Neural progenitor cell (in vitro differentiated cells): Measurements from ENCODE around the gene TMCC1. TPM values are rescaled to one million over a fixed set of nuclear protein-coding genes. Genes with fewer than 3 reads are reported as not detected.
A peak's percentile ranks its signal among the peaks of the same experiment; 100 is the strongest.

Source experiments
- DNase-seq: peaks from one replicate; pipeline ENCODE4 v3.0.0-alpha.2; 2016; ENCODE audit warnings: low spot score
- H2AFZ ChIP-seq: fragments of 200-600 bp; sonication (generic); replicated peaks from 2 replicates; pipeline ENCODE4 v1.6.1; 2016; ENCODE audit warnings: antibody characterized with exemption
- H3F3A ChIP-seq: fragments of 200-600 bp; sonication (generic); 2 replicates; pipeline ENCODE4 v1.6.1; 2016; ENCODE audit warnings: antibody characterized with exemption, low read depth
- H3K27ac ChIP-seq: fragments of 200-600 bp; sonication (generic); 2 replicates; pipeline ENCODE4 v1.5.1; 2016; ENCODE audit warnings: mild to moderate bottlenecking
- H3K27me3 ChIP-seq: fragments of 200-600 bp; sonication (generic); 2 replicates; pipeline ENCODE4 v1.6.1; 2016; ENCODE audit warnings: mild to moderate bottlenecking, moderate library complexity
- H3K36me3 ChIP-seq: fragments of 200-600 bp; sonication (generic); 2 replicates; pipeline ENCODE4 v1.5.1; 2016
- H3K4me1 ChIP-seq: fragments of 200-600 bp; sonication (generic); 2 replicates; pipeline ENCODE4 v1.6.1; 2016; ENCODE audit warnings: mixed run types
- H3K4me2 ChIP-seq: fragments of 200-600 bp; sonication (generic); 2 replicates; pipeline ENCODE4 v1.6.1; 2016
- H3K4me3 ChIP-seq: fragments of 200-600 bp; sonication (generic); 2 replicates; pipeline ENCODE4 v1.5.1; 2016
- H3K79me2 ChIP-seq: fragments of 200-600 bp; sonication (generic); 2 replicates; pipeline ENCODE4 v1.6.1; 2016; ENCODE audit warnings: low read depth
- H3K9ac ChIP-seq: fragments of 200-600 bp; sonication (generic); 2 replicates; pipeline ENCODE4 v1.6.1; 2016
- H3K9me3 ChIP-seq: fragments of 200-600 bp; sonication (generic); 2 replicates; pipeline ENCODE4 v1.5.1; 2016; ENCODE audit warnings: low read depth
- H4K20me1 ChIP-seq: fragments of 200-600 bp; sonication (generic); 2 replicates; pipeline ENCODE4 v1.6.1; 2016; ENCODE audit warnings: low read depth
- H3K27ac Mint-ChIP-seq: 3 replicates; pipeline ENCODE4 v1.8.0; 2021; ENCODE audit warnings: mixed read lengths
- H3K27me3 Mint-ChIP-seq: 2 replicates; pipeline ENCODE4 v1.8.0; 2022; ENCODE audit warnings: low read depth, mild to moderate bottlenecking, inconsistent platforms, moderate library complexity, mixed read lengths; ENCODE audit not compliant: insufficient read depth
- H3K36me3 Mint-ChIP-seq: 3 replicates; pipeline ENCODE4 v1.8.0; 2021; ENCODE audit warnings: mixed read lengths
- H3K4me1 Mint-ChIP-seq: 3 replicates; pipeline ENCODE4 v1.8.0; 2021; ENCODE audit warnings: mixed read lengths
- H3K4me3 Mint-ChIP-seq: 3 replicates; pipeline ENCODE4 v1.8.0; 2021; ENCODE audit warnings: mild to moderate bottlenecking, moderate library complexity, mixed read lengths
- H3K9me3 Mint-ChIP-seq: 3 replicates; pipeline ENCODE4 v1.8.0; 2020; ENCODE audit warnings: mixed read lengths
- CTCF ChIP-seq: fragments of 200-600 bp; sonication (generic); IDR thresholded peaks from 2 replicates; pipeline ENCODE4 v1.5.1; 2017; ENCODE audit warnings: antibody characterized with exemption, mild to moderate bottlenecking
- EZH2 ChIP-seq: fragments of 200-600 bp; sonication (generic); IDR thresholded peaks from 2 replicates; pipeline ENCODE4 v1.6.1; 2017; ENCODE audit warnings: antibody characterized with exemption, mild to moderate bottlenecking, moderate library complexity
- EZH2phosphoT487 ChIP-seq: fragments of 200-600 bp; sonication (generic); IDR thresholded peaks from 2 replicates; pipeline ENCODE4 v1.6.1; 2017; ENCODE audit warnings: antibody characterized with exemption
- total RNA-seq: library from RNA; depleted of rRNA; stranded (reverse); fragments of >200 nt; gene quantifications from 2 replicates; pipeline ENCODE4 v1.2.3, GENCODE V29; 2015; ENCODE audit warnings: low replicate concordance

The TMCC1 gene
- total RNA-seq, 1 donor from 2014 or later: 29.8 TPM

- no peak for DNase-seq
- Histone ChIP-seq H3K4me1 (no peaks in the 10 kb centered on the region), H2AFZ (no peak overlapping the region), H4K20me1 (no peaks in the 10 kb centered on the region), H3K27me3 (no peaks in the 10 kb centered on the region), H3K4me2 (no peak overlapping the region), H3K9ac (no peak overlapping the region), H3K36me3 (no peaks in the 10 kb centered on the region), H3K9me3 (no peaks in the 10 kb centered on the region), H3K4me3 (no peak overlapping the region), H3K79me2 (no peaks in the 10 kb centered on the region), H3F3A (peaks cover 14% of the 10 kb centered on the region), H3K27ac (no peak overlapping the region)
- H3K36me3 Mint-ChIP-seq: peaks cover 4% of the 10 kb centered on the region
- H3K4me1 Mint-ChIP-seq: peaks cover 15% of the 10 kb centered on the region
- peaks cover 11% of the 10 kb centered on the region for H3K9me3 Mint-ChIP-seq
- no peak for TF ChIP-seq CTCF
- no peak overlapping the region for H3K4me3 Mint-ChIP-seq
- H3K27ac Mint-ChIP-seq: no peak overlapping the region
- peaks cover 6% of the 10 kb centered on the region for H3K27me3 Mint-ChIP-seq
These were observed 261.5 kb downstream of the TMCC1 start for GRCh38 chr3:129632056-129632455.

GRCh38 chr3:129629011-129629410 is 264.5 kb downstream of the TMCC1 start:
- TF ChIP-seq EZH2: no peak
- no peak for TF ChIP-seq CTCF
- TF ChIP-seq EZH2phosphoT487: no peak
- Histone ChIP-seq H3K36me3 (no peaks in the 10 kb centered on the region), H3K9me3 (no peaks in the 10 kb centered on the region), H3K9ac (no peak overlapping the region), H2AFZ (no peak overlapping the region), H3F3A (peaks cover 20% of the 10 kb centered on the region), H3K27me3 (no peaks in the 10 kb centered on the region), H3K4me3 (no peak overlapping the region), H3K27ac (no peak overlapping the region), H3K4me1 (peaks cover 7% of the 10 kb centered on the region), H3K79me2 (no peaks in the 10 kb centered on the region), H3K4me2 (no peak overlapping the region), H4K20me1 (no peaks in the 10 kb centered on the region)
- H3K36me3 Mint-ChIP-seq: peaks cover 3% of the 10 kb centered on the region
- DNase-seq: no peak
- peaks cover 9% of the 10 kb centered on the region for H3K27me3 Mint-ChIP-seq
- no peak overlapping the region for H3K4me3 Mint-ChIP-seq
- H3K9me3 Mint-ChIP-seq: no peaks in the 10 kb centered on the region
- H3K4me1 Mint-ChIP-seq: peaks cover 31% of the 10 kb centered on the region
- H3K27ac Mint-ChIP-seq: no peak overlapping the region

GRCh38 chr3:129628169-129628522 is 265.4 kb downstream of the TMCC1 start:
- Mint-ChIP-seq H3K4me1 (peaks cover 33% of the 10 kb centered on the region), H3K9me3 (no peaks in the 10 kb centered on the region), H3K27me3 (peaks cover 10% of the 10 kb centered on the region), H3K36me3 (peaks cover 3% of the 10 kb centered on the region), H3K4me3 (peak overlapping the region; percentile 85), H3K27ac (peak overlapping the region; percentile 42)
- peaks cover 7% of the 10 kb centered on the region for H3K4me1 ChIP-seq
- no peak overlapping the region for H2AFZ ChIP-seq
- H3K9ac ChIP-seq: no peak overlapping the region
- no peaks in the 10 kb centered on the region for H3K27me3 ChIP-seq
- H4K20me1 ChIP-seq: no peaks in the 10 kb centered on the region
- no peaks in the 10 kb centered on the region for H3K36me3 ChIP-seq
- peak overlapping the region; percentile 82 for H3K4me2 ChIP-seq
- peak overlapping the region; percentile 58 for H3K4me3 ChIP-seq
- H3F3A ChIP-seq: peaks cover 20% of the 10 kb centered on the region
- TF ChIP-seq EZH2 (no peak), EZH2phosphoT487 (no peak), CTCF (no peak)
- H3K79me2 ChIP-seq: no peaks in the 10 kb centered on the region
- H3K9me3 ChIP-seq: no peaks in the 10 kb centered on the region
- H3K27ac ChIP-seq: no peak overlapping the region
- no peak for DNase-seq
